ENCODE data around the gene DHRS13. TPM values are rescaled to one million over a fixed set of nuclear protein-coding genes. Genes with fewer than 3 reads are reported as not detected.
A peak's percentile ranks its signal among the peaks of the same experiment; 100 is the strongest.

Gene DHRS13
- total RNA-seq, 4 donors from 2014 or later = 10.6 to 16.2 (median 13.3) TPM

GRCh38 chr17:28941251-28941650, 38.4 kb upstream of the DHRS13 start:
- Histone ChIP-seq H3K36me3 (peaks cover 0 to 4% of the 10 kb centered on the region in 2 donors), H3K9me3 (no peaks in the 10 kb centered on the region), H3K4me3 (replicated peaks in 1 of 3) (no peak overlapping the region), H3K27ac (no peak overlapping the region), H3K27me3 (no peaks in the 10 kb centered on the region), H3K4me1 (peaks cover 26 to 50% of the 10 kb centered on the region in 2 donors)
- intact Hi-C loops (cut with DNase I) = no loop called here
- no peak for DNase-seq
- no peak for TF ChIP-seq POLR2A (IDR thresholded peaks at IDR 0.05)
- TF ChIP-seq, protein P1, sequence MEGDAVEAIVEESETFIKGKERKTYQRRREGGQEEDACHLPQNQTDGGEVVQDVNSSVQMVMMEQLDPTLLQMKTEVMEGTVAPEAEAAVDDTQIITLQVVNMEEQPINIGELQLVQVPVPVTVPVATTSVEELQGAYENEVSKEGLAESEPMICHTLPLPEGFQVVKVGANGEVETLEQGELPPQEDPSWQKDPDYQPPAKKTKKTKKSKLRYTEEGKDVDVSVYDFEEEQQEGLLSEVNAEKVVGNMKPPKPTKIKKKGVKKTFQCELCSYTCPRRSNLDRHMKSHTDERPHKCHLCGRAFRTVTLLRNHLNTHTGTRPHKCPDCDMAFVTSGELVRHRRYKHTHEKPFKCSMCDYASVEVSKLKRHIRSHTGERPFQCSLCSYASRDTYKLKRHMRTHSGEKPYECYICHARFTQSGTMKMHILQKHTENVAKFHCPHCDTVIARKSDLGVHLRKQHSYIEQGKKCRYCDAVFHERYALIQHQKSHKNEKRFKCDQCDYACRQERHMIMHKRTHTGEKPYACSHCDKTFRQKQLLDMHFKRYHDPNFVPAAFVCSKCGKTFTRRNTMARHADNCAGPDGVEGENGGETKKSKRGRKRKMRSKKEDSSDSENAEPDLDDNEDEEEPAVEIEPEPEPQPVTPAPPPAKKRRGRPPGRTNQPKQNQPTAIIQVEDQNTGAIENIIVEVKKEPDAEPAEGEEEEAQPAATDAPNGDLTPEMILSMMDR (IDR thresholded peaks at IDR 0.05) = no peak
- 97 to 100% methylated on average over 1 of the region's 1 CpG for WGBS, 2 donors

DNA sequence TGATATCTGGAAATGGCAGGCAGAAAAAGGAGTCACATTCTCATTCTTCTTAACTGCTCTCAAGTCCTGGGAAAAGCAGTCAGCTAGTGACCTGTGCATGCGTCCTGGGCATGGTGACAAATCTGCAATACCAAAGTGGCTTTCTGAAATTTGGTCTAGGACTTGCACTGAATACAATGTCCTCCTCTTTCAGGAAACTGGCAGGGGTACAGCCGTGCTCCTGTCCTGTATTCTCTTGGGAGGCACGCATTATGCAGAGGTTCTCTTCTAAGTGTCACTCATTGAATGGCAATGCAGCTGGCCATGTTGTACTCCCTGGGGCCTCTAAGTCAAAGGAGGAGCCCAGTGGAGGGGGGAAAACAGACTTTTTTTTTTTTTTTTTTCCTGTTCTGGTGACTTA, 37.8 kb upstream of the DHRS13 start:
- intact Hi-C loops (cut with DNase I) = no loop called here
- H3K27ac ChIP-seq = no peak overlapping the region
- peaks cover 0 to 4% of the 10 kb centered on the region in 2 donors for H3K36me3 ChIP-seq
- H3K4me1 ChIP-seq = peaks cover 26 to 44% of the 10 kb centered on the region in 2 donors
- H3K27me3 ChIP-seq = no peaks in the 10 kb centered on the region
- no peak overlapping the region for H3K4me3 ChIP-seq (replicated peaks in 1 of 3)
- no peak for TF ChIP-seq POLR2A (IDR thresholded peaks at IDR 0.05)
- TF ChIP-seq, protein P1 (IDR thresholded peaks at IDR 0.05) = no peak
- no peaks in the 10 kb centered on the region for H3K9me3 ChIP-seq
- WGBS, 2 donors = 12 to 24% methylated on average over 3 of the region's 3 CpGs
- peak; percentile 58 to 65 for DNase-seq

DNA sequence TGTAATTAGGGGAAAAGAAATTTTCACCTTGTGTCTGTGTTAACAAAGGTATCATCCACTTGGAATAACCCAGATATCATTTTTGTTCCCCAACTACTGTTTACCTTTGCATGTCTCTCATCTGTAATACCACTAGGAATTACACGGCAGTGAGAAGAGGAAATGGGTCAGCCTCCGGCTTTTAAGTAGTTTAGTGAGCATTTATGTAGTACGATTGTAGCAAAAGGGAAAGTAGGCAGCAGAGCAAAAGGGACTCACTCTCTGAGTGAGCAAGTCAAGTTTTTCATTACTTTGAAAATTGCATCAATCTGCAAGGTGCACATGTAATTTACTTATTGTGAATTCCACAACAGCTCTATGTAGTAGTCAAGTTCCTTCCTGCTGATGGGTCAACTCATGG, 37.3 kb upstream of the DHRS13 start:
- H3K36me3 ChIP-seq = peaks cover 0 to 4% of the 10 kb centered on the region in 2 donors
- no peak overlapping the region for H3K4me3 ChIP-seq (replicated peaks in 1 of 3)
- no peak overlapping the region for H3K27ac ChIP-seq
- DNase-seq = no peak
- intact Hi-C loops (cut with DNase I) = no loop called here
- WGBS, 2 donors = 48 to 50% methylated on average over 3 of the region's 3 CpGs
- H3K4me1 ChIP-seq = peaks cover 26 to 39% of the 10 kb centered on the region in 2 donors
- no peaks in the 10 kb centered on the region for H3K9me3 ChIP-seq
- TF ChIP-seq, protein P1 (IDR thresholded peaks at IDR 0.05) = no peak
- TF ChIP-seq POLR2A (IDR thresholded peaks at IDR 0.05) = no peak
- H3K27me3 ChIP-seq = no peaks in the 10 kb centered on the region

GRCh38 chr17:28938552-28938951, 35.7 kb upstream of the DHRS13 start:
- H3K27ac ChIP-seq = no peak overlapping the region
- H3K4me3 ChIP-seq (replicated peaks in 1 of 3) = no peak overlapping the region
- no peak for TF ChIP-seq POLR2A (IDR thresholded peaks at IDR 0.05)
- TF ChIP-seq, protein P1 (IDR thresholded peaks at IDR 0.05) = no peak
- H3K4me1 ChIP-seq = peaks cover 26 to 34% of the 10 kb centered on the region in 2 donors
- peak; percentile 49 to 50 for DNase-seq
- intact Hi-C loops (cut with DNase I) = no loop called here
- H3K9me3 ChIP-seq = no peaks in the 10 kb centered on the region
- no peaks in the 10 kb centered on the region for H3K27me3 ChIP-seq
- peaks cover 0 to 4% of the 10 kb centered on the region in 2 donors for H3K36me3 ChIP-seq

GRCh38 chr17:28937044-28937729, 34.3 kb upstream of the DHRS13 start:
- no peak overlapping the region for H3K4me3 ChIP-seq (replicated peaks in 1 of 3)
- 72 to 83% methylated on average over 5 of the region's 5 CpGs for WGBS, 2 donors
- H3K27ac ChIP-seq = no peak overlapping the region
- intact Hi-C loops (cut with DNase I) = no loop called here
- DNase-seq = no peak
- no peaks in the 10 kb centered on the region for H3K27me3 ChIP-seq
- peaks cover 26 to 34% of the 10 kb centered on the region in 2 donors for H3K4me1 ChIP-seq
- TF ChIP-seq, protein P1 (IDR thresholded peaks at IDR 0.05) = no peak
- no peak for TF ChIP-seq POLR2A (IDR thresholded peaks at IDR 0.05)
- no peaks in the 10 kb centered on the region for H3K9me3 ChIP-seq
- H3K36me3 ChIP-seq = no peaks in the 10 kb centered on the region
